OCI-LY7 (cell line): Measurements from ENCODE around the gene DGKD. TPM values are rescaled to one million over a fixed set of nuclear protein-coding genes. Genes with fewer than 3 reads are reported as not detected.

Experiments
- BruUV-seq: library from RNA; stranded (reverse); fragments of 400-500 nt; replicated peaks from 2 replicates; lab custom pipeline; 2021; lab: Mats Ljungman, UMichigan
- CTCF ChIA-PET: fragments of 300-600 bp; sonication (Branson Sonifier 250); formaldehyde crosslinking; loops from one replicate; lab custom pipeline; 2022; ENCODE audit warnings: antibody characterized with exemption; ENCODE audit not compliant: unreplicated experiment; lab: Charles Lee
- POLR2A ChIA-PET: fragments of 300-600 bp; sonication (Branson Sonifier 250); formaldehyde crosslinking; loops from one replicate; lab custom pipeline; 2022; ENCODE audit warnings: antibody characterized with exemption; lab: Charles Lee
- DNase-seq: peaks from one replicate; pipeline ENCODE4 v3.0.0-alpha.2; 2015; ENCODE audit warnings: low spot score
- H2AFZ ChIP-seq: fragments of 200-600 bp; sonication (generic), shearing (Covaris generic); 2 replicates; pipeline ENCODE4 v1.6.1; 2014; ENCODE audit warnings: mild to moderate bottlenecking, antibody characterized with exemption, low read length, moderate library complexity
- H3K27ac ChIP-seq: fragments of 200-600 bp; sonication (generic); 2 replicates; pipeline ENCODE4 v1.5.1; 2014; ENCODE audit warnings: mixed run types, low read depth, mild to moderate bottlenecking, moderate library complexity, low read length, inconsistent platforms; ENCODE audit not compliant: poor library complexity, severe bottlenecking
- H3K36me3 ChIP-seq: fragments of 200-600 bp; sonication (generic); 2 replicates; pipeline ENCODE4 v1.6.1; 2014; ENCODE audit warnings: mild to moderate bottlenecking, antibody characterized with exemption, low read length, moderate library complexity, mixed read lengths; ENCODE audit not compliant: insufficient read depth
- H3K4me1 ChIP-seq: fragments of 200-600 bp; sonication (generic); 2 replicates; pipeline ENCODE4 v1.5.1; 2014; ENCODE audit warnings: mild to moderate bottlenecking, low read length; ENCODE audit not compliant: insufficient read depth, poor library complexity, severe bottlenecking
- H3K4me2 ChIP-seq: fragments of 200-600 bp; sonication (generic); 2 replicates; pipeline ENCODE4 v1.6.1; 2014; ENCODE audit warnings: mild to moderate bottlenecking, low read length
- H3K4me3 ChIP-seq: fragments of 200-600 bp; sonication (generic); 2 replicates; pipeline ENCODE4 v1.5.1; 2014; ENCODE audit warnings: mild to moderate bottlenecking, low read depth, low read length; ENCODE audit not compliant: poor library complexity, severe bottlenecking
- H3K79me2 ChIP-seq: fragments of 200-600 bp; sonication (generic); 2 replicates; pipeline ENCODE4 v1.6.1; 2016; ENCODE audit warnings: low read depth, mild to moderate bottlenecking, low read length, moderate library complexity, mixed read lengths; ENCODE audit not compliant: insufficient read depth
- H3K9me2 ChIP-seq: fragments of 200-600 bp; sonication (generic); 2 replicates; pipeline ENCODE4 v1.6.1; 2016; ENCODE audit warnings: mild to moderate bottlenecking, low read length, mixed read lengths; ENCODE audit not compliant: insufficient read depth
- H3K9me3 ChIP-seq: fragments of 200-600 bp; sonication (generic); 2 replicates; pipeline ENCODE4 v1.6.1; 2014; ENCODE audit warnings: mild to moderate bottlenecking, mixed run types, low read length, mixed read lengths
- H4K20me1 ChIP-seq: fragments of 200-600 bp; sonication (generic); 2 replicates; pipeline ENCODE4 v1.6.1; 2014; ENCODE audit warnings: mild to moderate bottlenecking, antibody characterized with exemption, low read length, moderate library complexity, mixed read lengths; ENCODE audit not compliant: insufficient read depth
- CTCF ChIP-seq: fragments of 200-600 bp; sonication (generic); conservative IDR thresholded peaks from 2 replicates; pipeline ENCODE4 v1.5.1; 2014; ENCODE audit warnings: mild to moderate bottlenecking, antibody characterized with exemption, low read length, moderate library complexity, mixed read lengths
- EZH2phosphoT487 ChIP-seq: fragments of 200-600 bp; sonication (generic); IDR thresholded peaks from 2 replicates; pipeline ENCODE4 v1.6.1; 2018; ENCODE audit warnings: low read depth, borderline replicate concordance, mild to moderate bottlenecking, mixed run types, antibody characterized with exemption, low read length, moderate library complexity, mixed read lengths
- intact Hi-C: fragments of 100-400 bp; cut with micrococcal nuclease; formaldehyde crosslinking; loops from one replicate; pipeline ENCODE4 v1.10.0; 2022; ENCODE audit not compliant: unreplicated experiment
- total RNA-seq, 2 experiments: library from RNA; depleted of rRNA in 1 of 2; stranded (reverse); fragments of >200 nt in 1 of 2; shearing (Covaris generic) in 1 of 2; gene quantifications; 2 replicates each; pipeline ENCODE4 v1.2.3, GENCODE V29; 2014 to 2022

The DGKD gene
- total RNA-seq, 2 experiments from 2014 or later: 62.9 to 271 TPM

- Histone ChIP-seq H3K4me1 (no peaks in the 10 kb centered on the region), H2AFZ (no peak overlapping the region), H3K4me2 (no peak overlapping the region), H3K79me2 (no peaks in the 10 kb centered on the region), H3K9me3 (no peaks in the 10 kb centered on the region), H4K20me1 (no peaks in the 10 kb centered on the region), H3K36me3 (peaks cover 5% of the 10 kb centered on the region; the same call in 1 of the 2 replicates), H3K27ac (no peak overlapping the region), H3K4me3 (no peak overlapping the region), H3K9me2 (no peaks in the 10 kb centered on the region)
- POLR2A ChIA-PET: interaction anchor here (1.0 kb wide), 1 partner anchor 10 kb away, joined by 3 read pairs; no protein-coding TSS in a partner anchor
- CTCF ChIA-PET: no interaction called here
- DNase-seq: no peak
- BruUV-seq: no TSS peak
- intact Hi-C loops: no loop called here
- no peak for TF ChIP-seq CTCF
- no peak for TF ChIP-seq EZH2phosphoT487
Measured at GRCh38 chr2:233476651-233477547, 122.6 kb downstream of the DGKD start.

GRCh38 chr2:233477548-233478433 lies 123.5 kb downstream of the DGKD start:
- Histone ChIP-seq H3K27ac (no peak overlapping the region), H3K79me2 (no peaks in the 10 kb centered on the region), H3K4me3 (no peak overlapping the region), H3K4me1 (no peaks in the 10 kb centered on the region), H3K9me2 (no peaks in the 10 kb centered on the region), H2AFZ (no peak overlapping the region), H4K20me1 (no peaks in the 10 kb centered on the region), H3K36me3 (no peaks in the 10 kb centered on the region), H3K9me3 (no peaks in the 10 kb centered on the region), H3K4me2 (no peak overlapping the region)
- TF ChIP-seq EZH2phosphoT487: no peak
- no peak for TF ChIP-seq CTCF
- CTCF ChIA-PET: no interaction called here
- DNase-seq: no peak
- intact Hi-C loops: no loop called here
- POLR2A ChIA-PET: interaction anchor here (1.0 kb wide), 1 partner anchor 11 kb away, joined by 3 read pairs; no protein-coding TSS in a partner anchor
- no TSS peak for BruUV-seq
